ENCODE results near the gene ZNF521. TPM values are rescaled to one million over a fixed set of nuclear protein-coding genes. Genes with fewer than 3 reads are reported as not detected.

Gene ZNF521
- total RNA-seq, 1 experiment from 2014 or later, result 5.0 TPM

DNA sequence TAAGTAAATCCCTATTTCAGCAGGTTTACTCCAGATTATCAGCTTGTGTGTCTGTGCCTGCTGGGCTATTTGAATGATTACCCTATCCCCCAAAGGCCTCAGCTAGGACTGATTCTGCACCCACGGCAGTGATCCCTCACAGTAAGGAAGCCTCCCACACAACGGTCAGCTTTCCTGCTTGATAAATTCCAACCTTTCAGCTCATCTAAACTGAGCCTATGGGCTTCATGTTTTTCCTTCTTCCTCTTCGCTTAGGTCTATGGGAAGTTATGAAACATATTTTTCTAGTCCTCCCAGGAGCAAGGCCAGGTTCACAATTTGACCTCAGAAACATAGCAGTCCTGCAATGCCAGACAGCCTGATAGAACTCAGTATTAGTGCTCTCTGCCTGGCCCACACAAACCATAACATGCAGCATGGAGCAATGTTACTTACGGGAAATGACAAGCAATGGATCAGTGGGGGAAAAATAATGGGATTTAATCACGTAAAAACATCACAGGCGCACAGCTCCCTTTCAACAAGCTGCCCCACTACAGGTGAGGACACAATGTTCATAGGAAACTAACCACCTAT lies 170.9 kb downstream of the ZNF521 start:
- Histone ChIP-seq H3K36me3 (no peaks in the 10 kb centered on the region), H3K27me3 (no peaks in the 10 kb centered on the region), H3K4me3 (no peak overlapping the region), H3K9me3 (no peaks in the 10 kb centered on the region)
- no peak for DNase-seq

DNA sequence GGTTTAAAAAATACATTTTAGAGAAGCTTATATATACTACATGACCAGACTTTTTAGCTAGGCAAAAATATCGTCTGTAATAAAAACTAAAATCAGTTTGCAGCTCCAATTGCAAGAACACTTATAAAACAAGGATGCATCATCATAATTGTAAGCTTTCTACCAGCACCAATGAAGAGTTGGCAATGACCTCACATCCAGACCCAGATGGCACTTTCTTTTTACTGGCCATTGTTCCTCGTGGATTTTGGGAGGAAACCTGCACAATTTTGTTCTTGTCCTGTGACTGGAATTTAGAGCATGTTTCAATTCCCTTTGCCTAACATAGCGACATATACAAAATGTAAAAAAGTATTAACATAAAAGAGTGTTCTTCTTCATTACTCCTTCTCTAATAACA lies 174.3 kb downstream of the ZNF521 start:
- Histone ChIP-seq H3K9me3 (no peaks in the 10 kb centered on the region), H3K4me3 (no peak overlapping the region), H3K27me3 (no peaks in the 10 kb centered on the region), H3K36me3 (no peaks in the 10 kb centered on the region)
- no peak for DNase-seq

DNA sequence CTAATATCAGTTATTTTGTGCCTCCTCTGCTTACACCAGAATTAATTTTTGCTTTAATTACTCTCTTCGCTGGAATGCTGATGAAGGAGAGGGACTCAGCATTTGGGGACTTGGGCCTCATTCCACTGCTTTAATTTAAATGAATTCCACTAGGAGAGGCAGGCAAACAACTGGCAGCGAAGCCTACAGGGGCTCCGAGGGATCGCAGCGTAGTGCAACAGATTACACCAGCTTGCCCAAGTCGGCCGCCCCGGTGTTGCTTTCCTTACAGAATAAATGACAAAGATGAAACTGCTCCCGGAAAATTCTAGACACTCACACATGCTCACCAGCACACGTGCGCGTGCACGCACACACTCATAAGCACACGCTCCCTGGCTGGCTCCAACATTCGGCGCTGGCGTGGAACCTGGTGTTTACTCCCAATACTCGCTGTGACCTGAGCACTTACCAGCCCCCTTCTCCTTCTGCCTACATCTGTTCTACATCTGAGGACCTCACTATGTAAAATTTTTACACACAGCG lies 175.4 kb downstream of the ZNF521 start:
- no peaks in the 10 kb centered on the region for H3K36me3 ChIP-seq
- DNase-seq, result no peak
- no peak overlapping the region for H3K4me3 ChIP-seq
- H3K9me3 ChIP-seq, result no peaks in the 10 kb centered on the region
- no peaks in the 10 kb centered on the region for H3K27me3 ChIP-seq

DNA sequence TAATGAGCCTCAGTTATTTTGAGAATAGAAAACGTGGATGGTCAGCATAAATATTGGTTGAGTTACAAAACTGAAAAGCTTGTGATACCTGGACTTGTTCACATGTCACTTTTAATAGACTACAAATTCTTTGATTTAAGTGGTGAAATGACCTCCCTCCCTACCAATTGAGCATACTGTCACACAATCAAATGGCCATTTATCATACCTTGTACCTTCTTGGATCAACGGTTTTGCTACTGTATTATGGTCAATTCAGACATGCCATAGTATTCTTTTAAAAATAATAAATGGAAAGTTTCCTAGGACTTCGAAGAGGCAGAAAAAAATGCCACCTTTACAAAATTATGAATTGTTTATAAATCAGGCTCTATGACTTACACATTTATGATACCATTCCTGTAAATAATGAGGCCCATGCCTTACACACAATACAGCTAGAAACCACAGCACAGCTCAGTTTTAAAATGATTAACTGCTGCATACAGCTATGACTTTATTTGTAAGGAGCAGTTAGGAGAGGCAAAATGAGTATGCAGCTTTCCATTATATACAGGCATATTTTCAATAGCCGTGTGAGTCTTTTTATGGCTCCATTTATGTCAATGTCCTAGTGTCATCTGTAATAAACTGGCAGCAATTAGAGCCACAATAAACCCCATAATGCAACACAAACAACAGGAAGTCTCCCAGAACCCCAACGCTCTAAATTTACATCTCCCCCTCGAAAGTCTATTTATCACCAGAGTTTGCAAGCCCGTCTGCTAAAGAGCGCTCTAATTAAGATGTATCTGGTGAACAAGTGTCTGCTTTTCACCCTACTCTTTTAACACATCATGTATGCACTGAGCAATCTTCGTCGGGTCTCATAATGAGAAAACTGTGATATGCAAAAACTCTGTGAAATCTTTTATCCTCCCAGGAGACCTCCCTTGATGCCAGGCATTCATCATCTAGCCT lies 176.1 kb downstream of the ZNF521 start:
- no peak for DNase-seq
- Histone ChIP-seq H3K36me3 (no peaks in the 10 kb centered on the region), H3K4me3 (no peak overlapping the region), H3K27me3 (no peaks in the 10 kb centered on the region), H3K9me3 (no peaks in the 10 kb centered on the region)

DNA sequence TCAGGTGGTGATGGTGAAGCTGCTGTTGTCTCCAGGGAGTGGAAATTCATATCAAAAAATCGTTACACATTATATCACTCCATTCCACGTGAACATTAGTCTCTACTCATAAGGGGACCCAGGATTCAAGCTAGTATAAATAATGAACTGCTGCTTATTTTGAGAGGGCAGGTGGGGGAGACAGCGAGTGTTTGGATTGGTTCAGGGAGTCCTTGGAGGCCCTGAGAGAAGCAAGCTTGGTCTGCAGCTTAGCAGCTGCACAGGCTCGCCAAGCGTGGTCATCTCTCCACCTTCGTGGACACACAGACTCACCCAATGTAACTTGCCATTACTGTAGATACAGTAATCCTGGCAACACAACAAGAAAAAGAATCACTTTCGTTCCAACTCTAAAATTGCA lies 177.6 kb downstream of the ZNF521 start:
- Histone ChIP-seq H3K36me3 (no peaks in the 10 kb centered on the region), H3K9me3 (no peaks in the 10 kb centered on the region), H3K27me3 (no peaks in the 10 kb centered on the region), H3K4me3 (no peak overlapping the region)
- no peak for DNase-seq

DNA sequence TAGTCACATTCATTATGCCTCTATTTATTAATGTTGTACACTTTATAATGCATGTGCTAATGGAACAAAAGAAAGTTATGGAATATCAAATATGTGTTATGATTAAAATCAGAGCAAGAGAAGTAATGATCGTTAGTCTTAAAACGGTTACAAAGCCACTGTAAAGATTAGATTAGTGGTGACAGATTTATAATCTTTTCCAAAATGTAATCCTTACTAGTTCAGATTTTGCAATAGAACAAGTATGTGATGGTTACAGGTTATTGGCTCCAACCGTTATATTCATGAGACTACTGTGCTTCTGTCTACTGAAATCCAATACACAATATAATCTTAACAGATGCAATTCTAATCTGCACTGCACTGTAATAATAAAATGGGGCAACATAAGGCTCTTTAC lies 180.6 kb downstream of the ZNF521 start:
- Histone ChIP-seq H3K9me3 (no peaks in the 10 kb centered on the region), H3K36me3 (no peaks in the 10 kb centered on the region), H3K4me3 (no peak overlapping the region), H3K27me3 (no peaks in the 10 kb centered on the region)
- DNase-seq, result no peak

DNA sequence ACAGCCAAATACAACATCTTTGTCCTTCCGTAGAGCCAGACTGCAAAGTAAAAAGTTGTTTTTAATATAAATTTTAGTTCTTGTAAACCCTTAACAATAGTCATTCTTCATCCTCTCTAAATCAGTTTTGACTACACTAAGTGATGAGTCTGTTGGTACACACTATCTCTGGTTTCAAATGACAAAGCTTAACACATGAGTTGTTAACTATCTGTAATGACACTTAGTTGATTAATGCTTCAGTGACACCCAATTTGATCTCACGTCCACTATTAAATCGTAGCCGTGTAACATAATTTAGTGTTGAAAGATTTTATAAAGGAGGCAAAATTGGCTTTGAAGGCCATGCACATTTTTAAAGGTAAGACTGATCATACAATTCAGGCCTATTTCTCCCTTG lies 181.6 kb downstream of the ZNF521 start:
- no peak for DNase-seq
- Histone ChIP-seq H3K9me3 (no peaks in the 10 kb centered on the region), H3K27me3 (no peaks in the 10 kb centered on the region), H3K36me3 (no peaks in the 10 kb centered on the region), H3K4me3 (no peak overlapping the region)

DNA sequence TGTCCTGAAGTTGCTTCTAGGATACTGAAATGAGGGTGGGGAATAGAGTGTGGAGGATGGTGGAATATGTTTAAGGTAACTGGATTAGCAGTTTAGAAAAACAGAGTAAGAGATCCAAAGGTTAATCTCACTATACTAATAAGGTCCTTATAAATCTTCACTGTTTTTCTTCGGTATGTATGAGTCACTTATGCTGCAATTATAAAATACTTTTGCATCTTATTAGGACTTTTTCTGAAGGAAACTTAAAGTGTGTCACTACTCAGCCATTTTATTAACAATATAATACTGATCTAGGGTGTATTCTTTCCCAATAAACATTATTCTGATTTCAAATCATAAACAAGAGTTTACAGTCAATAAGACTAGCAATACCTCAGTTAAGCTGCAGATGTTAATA lies 182.3 kb downstream of the ZNF521 start:
- no peaks in the 10 kb centered on the region for H3K9me3 ChIP-seq
- H3K36me3 ChIP-seq, result no peaks in the 10 kb centered on the region
- no peak overlapping the region for H3K4me3 ChIP-seq
- DNase-seq, result no peak
- no peaks in the 10 kb centered on the region for H3K27me3 ChIP-seq

DNA sequence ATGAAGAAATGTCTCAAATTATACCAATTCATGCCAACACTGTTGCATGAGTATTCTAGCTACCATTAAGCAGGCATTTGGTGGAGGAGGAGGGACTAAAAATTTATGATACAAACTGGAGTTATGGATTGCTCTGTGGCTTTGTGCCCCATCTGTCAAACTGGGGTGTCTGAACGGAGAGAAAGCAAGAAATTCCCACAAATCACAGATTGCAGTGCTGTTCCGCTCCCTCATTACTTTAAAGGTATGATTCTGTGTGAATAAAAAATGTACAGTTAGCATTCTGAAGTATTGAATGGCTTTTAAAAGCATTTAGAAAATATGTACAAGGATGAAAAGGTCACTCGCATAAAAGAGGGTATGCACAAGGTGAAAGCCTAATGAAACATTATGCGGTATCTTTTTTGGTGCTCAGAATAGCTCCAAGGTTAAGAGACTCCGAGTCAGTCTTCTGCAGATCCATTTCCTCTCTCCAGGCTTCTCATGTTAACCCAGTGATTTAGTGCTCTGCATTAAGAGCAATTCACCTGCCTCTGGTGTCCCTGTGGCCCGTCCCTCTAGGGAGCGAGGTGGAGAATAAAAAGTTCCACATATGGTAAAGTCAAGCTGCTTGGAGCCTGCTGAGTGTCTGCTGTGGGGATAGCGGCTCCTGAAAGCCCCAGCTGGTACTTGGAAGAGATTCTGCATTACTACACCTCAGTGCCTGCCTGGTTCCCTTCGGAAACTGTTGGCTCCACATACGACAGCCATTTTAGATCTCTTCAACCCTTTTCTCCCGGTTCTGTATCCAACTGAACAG lies 184.2 kb downstream of the ZNF521 start:
- H3K9me3 ChIP-seq, result no peaks in the 10 kb centered on the region
- H3K4me3 ChIP-seq, result no peak overlapping the region
- no peaks in the 10 kb centered on the region for H3K27me3 ChIP-seq
- DNase-seq, result no peak
- no peaks in the 10 kb centered on the region for H3K36me3 ChIP-seq

DNA sequence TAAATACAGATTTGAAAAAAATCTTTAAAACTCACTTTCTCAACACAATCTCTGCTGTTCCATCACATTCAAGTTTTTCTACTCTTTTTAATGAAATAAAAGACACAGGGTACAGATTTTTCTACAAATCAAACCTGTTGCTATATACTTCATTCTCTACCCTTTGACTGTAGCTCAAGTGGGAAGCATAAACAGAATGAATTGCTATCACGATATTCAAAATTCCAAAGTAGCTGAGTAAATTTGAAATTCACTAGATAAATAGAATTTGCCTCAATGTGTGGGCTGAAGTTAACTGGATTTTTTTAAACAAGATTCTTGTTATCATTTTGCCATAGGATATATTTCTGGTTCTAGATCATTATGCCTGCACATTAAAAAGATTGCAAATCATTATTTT lies 185.9 kb downstream of the ZNF521 start:
- no peak for DNase-seq
- H3K27me3 ChIP-seq, result no peaks in the 10 kb centered on the region
- H3K36me3 ChIP-seq, result no peaks in the 10 kb centered on the region
- no peaks in the 10 kb centered on the region for H3K9me3 ChIP-seq
- H3K4me3 ChIP-seq, result no peak overlapping the region

DNA sequence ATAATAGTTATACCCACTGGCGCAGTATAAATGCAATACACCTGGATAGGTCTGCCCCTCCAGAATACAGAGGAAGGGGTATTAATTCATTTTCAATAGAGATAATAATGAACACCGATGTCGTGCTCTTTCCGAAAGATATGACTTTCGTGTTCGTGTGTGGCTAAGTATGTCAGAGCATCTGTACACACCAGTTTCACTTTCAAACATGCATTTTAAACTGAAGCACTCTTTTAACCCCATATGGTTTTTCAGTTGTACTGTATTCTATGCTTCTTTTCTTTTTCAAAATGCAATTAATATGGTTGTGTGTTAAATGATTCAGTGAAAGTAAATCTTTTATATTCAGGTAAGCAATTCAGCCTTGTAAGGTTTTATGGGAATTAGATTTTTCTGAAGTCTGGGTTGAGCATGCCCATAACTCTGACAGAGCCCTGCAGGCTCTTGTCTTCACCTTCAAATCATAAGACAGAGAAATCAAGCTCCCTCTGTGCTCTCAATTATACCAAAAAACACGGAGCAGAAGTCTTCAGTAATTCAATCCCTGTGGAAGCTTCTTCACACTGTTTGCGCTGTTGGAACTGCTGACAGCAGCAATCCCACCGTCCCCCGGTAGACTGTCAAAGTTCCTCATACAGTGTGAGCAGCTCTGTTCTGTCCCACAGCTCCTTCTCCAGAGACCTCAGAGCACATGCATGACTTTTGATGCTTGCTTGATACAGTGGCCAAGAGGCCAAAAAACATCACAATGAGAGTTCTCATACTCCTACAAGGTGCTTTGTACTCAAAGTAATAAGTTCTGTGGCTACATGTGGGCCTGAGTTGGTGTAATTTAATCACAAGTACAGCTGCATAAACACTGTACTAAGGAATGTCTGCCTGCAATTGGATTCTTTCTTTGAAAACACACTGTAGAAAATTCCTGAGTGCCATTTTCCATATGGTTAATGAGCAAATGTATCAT lies 186.8 kb downstream of the ZNF521 start:
- Histone ChIP-seq H3K36me3 (no peaks in the 10 kb centered on the region), H3K9me3 (no peaks in the 10 kb centered on the region), H3K27me3 (no peaks in the 10 kb centered on the region), H3K4me3 (no peak overlapping the region)
- no peak for DNase-seq

DNA sequence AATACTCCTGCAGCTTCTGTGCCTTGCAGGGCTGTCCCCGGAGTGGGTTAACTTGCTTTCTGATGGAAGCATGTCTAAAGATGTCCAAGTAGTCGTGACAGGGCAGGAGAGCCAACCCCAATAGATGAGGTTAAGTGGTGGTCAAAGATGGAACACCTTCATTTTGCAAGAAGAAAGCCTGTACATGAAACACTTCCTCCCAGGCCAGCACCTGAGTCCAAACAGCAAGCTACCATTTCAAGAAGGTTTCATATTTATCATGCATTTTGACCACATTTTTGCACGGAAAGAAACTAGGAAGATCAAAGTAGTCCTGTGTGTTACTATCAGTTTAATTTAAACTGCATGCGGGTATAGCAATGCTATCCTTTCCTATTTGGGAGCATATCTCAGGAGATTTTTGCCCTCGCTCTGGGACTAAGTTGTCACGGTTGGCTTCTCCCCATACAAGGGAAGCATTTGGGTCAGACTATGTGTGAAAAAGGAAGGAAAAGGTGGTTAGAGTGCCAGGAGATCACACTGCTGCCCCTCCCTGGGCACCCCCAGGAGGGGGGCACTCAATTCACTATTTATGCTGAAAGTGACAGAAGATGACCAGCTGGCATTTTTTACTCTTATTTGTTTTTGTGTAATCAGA lies 187.6 kb downstream of the ZNF521 start:
- DNase-seq, result no peak
- no peaks in the 10 kb centered on the region for H3K9me3 ChIP-seq
- H3K27me3 ChIP-seq, result no peaks in the 10 kb centered on the region
- H3K36me3 ChIP-seq, result no peaks in the 10 kb centered on the region
- no peak overlapping the region for H3K4me3 ChIP-seq

DNA sequence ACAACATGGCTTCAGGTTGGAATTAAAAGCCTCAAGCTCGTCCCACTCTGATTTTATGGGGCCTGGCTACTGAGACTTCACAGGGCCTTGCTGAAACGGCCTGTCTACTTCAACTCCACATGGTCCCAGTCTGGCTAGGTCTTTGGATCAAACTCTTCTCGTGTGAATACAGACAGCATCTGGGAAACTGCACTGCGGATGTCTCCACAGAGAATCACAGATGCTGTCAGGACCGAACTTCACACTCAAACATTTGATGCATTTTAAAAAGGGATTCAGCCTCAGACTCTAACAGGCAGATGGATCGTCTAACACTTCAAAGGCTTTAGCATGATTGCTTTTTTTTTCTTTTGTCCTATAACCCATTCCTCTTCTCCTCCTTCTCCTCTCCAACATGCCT lies 198.5 kb downstream of the ZNF521 start:
- no peak for DNase-seq
- Histone ChIP-seq H3K4me3 (no peak overlapping the region), H3K36me3 (no peaks in the 10 kb centered on the region), H3K27me3 (no peaks in the 10 kb centered on the region), H3K9me3 (no peaks in the 10 kb centered on the region)

DNA sequence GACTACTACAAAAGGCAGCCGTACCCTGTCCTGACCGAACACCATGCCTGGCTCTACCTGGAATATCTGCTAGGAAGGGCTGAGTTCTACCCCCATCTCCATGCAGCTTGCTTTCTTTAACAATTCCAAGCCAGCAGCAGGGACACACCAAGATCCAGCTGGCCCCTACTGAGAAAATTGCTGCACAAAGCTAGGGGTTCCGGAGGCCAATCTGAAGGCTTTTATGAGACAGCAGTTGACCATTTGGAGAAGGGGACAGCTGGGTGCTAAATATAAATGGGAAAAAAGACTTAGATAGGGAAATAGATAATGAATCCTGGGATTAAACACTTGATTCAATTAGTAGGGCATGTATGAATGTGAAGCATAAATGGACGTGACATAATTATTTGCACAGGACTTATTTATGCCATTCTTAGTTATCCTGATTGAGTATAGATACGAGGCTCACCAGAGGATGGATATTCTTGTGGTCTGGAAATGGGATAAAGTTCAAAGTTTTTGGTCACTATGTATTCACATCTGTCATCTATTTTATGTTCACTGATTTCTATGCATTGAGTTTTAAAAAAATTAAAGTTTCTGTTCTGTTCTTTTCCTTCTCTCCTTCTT lies 204.0 kb downstream of the ZNF521 start:
- Histone ChIP-seq H3K4me3 (no peak overlapping the region), H3K27me3 (no peaks in the 10 kb centered on the region), H3K9me3 (no peaks in the 10 kb centered on the region), H3K36me3 (no peaks in the 10 kb centered on the region)
- no peak for DNase-seq

DNA sequence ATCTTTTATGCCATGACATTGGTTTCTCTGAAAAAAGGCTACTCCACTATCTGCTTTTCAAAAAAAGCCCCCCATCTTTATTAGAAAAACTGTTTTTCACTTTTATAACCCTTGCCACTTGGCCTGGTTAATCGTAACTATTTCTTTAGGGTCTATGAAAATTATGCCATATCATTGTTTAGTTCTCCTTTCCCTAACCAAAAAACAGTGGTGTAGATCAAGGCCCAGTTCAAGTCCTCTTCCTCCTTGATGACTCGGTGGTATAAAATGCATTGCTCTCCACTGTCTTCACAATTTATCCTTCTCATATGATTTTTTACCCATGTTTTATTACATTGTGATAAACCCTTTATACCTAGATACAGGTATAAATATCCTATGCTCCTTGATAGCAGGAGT lies 205.5 kb downstream of the ZNF521 start:
- no peaks in the 10 kb centered on the region for H3K27me3 ChIP-seq
- no peaks in the 10 kb centered on the region for H3K36me3 ChIP-seq
- DNase-seq, result no peak
- no peak overlapping the region for H3K4me3 ChIP-seq
- no peaks in the 10 kb centered on the region for H3K9me3 ChIP-seq

All from MG63 (cell line).